ENCODE data around the gene DYNLRB2.

- TF ChIP-seq, protein P1, sequence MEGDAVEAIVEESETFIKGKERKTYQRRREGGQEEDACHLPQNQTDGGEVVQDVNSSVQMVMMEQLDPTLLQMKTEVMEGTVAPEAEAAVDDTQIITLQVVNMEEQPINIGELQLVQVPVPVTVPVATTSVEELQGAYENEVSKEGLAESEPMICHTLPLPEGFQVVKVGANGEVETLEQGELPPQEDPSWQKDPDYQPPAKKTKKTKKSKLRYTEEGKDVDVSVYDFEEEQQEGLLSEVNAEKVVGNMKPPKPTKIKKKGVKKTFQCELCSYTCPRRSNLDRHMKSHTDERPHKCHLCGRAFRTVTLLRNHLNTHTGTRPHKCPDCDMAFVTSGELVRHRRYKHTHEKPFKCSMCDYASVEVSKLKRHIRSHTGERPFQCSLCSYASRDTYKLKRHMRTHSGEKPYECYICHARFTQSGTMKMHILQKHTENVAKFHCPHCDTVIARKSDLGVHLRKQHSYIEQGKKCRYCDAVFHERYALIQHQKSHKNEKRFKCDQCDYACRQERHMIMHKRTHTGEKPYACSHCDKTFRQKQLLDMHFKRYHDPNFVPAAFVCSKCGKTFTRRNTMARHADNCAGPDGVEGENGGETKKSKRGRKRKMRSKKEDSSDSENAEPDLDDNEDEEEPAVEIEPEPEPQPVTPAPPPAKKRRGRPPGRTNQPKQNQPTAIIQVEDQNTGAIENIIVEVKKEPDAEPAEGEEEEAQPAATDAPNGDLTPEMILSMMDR (conservative IDR thresholded peaks at IDR 0.05): no peak
- TF ChIP-seq ZFX (IDR thresholded peaks at IDR 0.05): no peak
Observed at GRCh38 chr16:80515374-80515773, 25.4 kb upstream of the DYNLRB2 start.
